HG02840 (cell line): ENCODE results near the gene MACROD1.
"Not testable (repeated sequence)": the region's sequence is repeated elsewhere in the genome, so short reads cannot be mapped to it uniquely, and the experiment has no call there.

ENCODE experiments used
- ATAC-seq: cut with Tn5 transposase; IDR thresholded peaks from one replicate; pipeline ENCODE4 v1.9.1; 2021; ENCODE audit warnings: mild to moderate bottlenecking, moderate library complexity, moderate number of reproducible peaks; ENCODE audit not compliant: unreplicated experiment, low FRiP score

Gene MACROD1

GRCh38 chr11:64186492-64187165 lies 20.7 kb upstream of the MACROD1 start:
- ATAC-seq: peak; percentile 6

GRCh38 chr11:64185693-64186491 lies 20.0 kb upstream of the MACROD1 start, which contains the start of gene STIP1:
Gene STIP1, plus strand, starts transcription at chr11:64186171. Its CDS starts 91 bp downstream, at chr11:64186262.
- ATAC-seq: peak; percentile 84

- ATAC-seq: peak; percentile 17
Observed at GRCh38 chr11:64185175-64185692, 19.3 kb upstream of the MACROD1 start.

- ATAC-seq: no peak
Observed at GRCh38 chr11:64183890-64184289, 18.0 kb upstream of the MACROD1 start.

DNA sequence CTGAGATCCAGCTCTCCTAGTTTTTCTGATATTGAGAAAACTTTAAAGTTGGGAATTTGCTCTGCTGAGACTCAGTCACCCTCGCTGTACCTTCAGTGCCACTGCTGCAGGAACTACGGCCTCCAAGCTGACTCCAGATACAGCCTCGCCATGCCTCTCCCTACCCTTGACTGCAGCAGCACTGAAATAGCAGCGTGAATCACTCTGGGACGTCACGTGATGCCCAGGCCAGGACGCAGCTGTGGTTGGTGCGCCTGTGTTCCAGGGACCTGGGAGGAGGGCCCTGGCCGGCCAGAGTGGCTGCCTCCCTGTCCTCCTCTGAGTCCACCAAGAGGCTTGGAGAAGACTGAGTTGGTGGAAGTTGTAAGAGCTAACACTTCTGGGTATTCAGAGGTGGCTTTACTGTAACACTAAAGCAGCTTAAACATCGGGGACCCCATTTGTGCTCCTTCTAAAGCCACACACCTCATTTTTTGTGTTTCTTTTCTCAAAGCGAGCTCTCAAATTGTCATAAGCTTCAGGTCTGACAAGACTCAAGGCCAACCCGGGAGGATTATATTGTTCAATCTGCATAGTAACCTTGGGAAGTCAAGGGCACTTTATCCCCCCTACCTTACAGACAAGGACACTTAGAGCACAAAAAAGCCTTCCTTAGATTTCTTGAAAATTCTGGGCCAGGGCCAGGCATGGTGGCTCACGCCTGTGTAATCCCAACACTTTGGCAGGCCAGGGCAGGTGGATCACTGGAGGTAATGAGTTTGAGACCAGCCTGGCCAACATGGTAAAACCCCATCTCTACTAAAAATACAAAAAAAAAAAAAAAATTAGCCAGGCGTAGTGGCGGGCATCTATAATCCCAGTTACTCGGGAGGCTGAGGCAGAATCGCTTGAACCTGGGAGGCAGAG lies 15.8 kb upstream of the MACROD1 start:
- ATAC-seq: no peak

DNA sequence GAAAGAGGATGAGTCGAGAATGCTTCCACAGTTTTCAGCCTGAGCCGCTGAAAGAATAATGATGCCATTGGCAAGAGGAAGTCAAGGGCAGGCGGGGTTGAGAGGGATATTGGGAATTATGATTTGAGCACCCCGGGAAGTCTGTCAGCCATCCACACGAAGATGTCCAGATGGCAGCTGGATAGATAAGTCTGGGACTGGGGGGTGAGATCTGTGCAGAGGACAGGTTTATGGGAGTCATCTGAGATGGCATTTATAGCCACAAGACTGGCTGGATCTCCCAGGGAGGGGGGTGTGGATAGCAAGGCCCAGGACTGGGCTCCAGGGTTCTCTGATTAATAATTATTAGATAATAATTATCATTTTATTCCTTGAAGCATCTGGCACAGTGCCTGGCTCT lies 15.0 kb upstream of the MACROD1 start:
- ATAC-seq: no peak

GRCh38 chr11:64178951-64179639 lies 13.2 kb upstream of the MACROD1 start:
- no peak for ATAC-seq

DNA sequence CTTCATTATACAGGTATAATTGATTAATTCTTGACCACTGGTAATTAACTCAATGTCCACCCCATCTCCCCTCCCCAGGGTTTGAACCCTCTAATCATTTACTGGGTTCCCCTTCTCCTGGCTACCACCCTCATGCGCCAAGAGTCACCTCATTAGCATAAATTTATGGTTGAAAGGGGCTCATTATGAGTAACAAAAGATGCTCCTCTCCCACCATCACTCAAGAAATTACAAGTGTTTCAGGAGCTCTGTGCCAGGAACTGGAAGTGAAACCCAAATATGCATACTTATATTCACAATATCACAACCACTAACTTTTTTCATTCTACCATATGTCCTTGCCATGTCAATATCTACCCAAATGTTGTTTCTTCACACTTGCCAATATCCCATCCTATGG lies 12.3 kb upstream of the MACROD1 start:
- no peak for ATAC-seq

- ATAC-seq: no peak
Observed at GRCh38 chr11:64176751-64177150, 10.8 kb upstream of the MACROD1 start.

DNA sequence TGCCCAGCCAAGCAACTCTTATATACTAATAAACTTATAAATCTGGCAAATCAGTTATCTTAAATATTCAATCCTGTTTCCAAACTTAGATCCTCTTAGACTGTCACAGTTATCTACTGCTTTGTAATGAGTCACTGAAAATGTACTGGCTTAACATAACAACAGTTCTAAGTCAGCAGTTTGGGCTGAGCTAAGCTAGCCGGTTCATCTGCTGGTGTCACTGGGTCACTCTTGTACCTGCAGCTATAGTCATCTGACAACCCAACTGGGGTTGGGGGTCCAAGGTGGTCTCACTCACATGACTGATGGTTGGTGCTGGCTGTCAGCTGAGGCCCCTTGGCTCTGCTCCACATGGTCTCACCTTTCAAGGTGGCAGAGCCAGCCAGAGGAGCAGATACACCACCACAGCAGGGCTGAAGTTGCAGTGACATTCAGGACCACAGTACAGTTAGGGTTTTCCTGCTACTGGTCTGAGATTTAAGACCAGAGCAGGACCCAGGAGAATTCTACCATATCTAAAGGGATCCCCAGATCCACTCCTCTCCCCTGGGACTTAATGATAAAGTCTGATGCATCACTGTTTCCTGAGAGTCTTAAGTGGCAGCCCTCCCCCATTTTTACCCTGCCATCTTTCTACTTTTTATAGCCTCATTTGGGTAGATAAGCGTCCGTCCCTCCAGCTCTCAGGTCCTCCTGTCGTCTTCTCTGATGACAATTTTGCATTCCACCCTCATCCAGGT lies 7.9 kb upstream of the MACROD1 start:
- ATAC-seq: no peak

DNA sequence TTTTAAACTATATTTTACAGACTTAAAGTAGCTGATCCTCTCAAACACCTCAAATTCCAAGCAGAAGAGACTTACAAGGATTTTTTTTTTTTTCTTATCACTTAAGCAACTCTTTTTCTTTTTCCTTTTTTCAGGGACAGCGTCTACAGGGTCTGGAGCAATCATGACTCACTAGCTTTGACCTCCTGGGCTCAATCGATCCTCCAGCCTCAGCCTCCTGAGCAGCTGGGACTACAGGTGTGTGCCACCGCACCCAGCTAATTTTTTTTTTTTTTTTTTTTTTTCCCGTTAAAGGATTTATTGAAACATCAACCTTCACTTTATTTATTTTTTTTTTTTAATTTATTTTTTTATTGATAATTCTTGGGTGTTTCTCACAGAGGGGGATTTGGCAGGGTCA lies 4.5 kb upstream of the MACROD1 start:
- no peak for ATAC-seq

GRCh38 chr11:64165481-64165841 lies 452 bp downstream of the MACROD1 start:
- ATAC-seq: peak; percentile 18

DNA sequence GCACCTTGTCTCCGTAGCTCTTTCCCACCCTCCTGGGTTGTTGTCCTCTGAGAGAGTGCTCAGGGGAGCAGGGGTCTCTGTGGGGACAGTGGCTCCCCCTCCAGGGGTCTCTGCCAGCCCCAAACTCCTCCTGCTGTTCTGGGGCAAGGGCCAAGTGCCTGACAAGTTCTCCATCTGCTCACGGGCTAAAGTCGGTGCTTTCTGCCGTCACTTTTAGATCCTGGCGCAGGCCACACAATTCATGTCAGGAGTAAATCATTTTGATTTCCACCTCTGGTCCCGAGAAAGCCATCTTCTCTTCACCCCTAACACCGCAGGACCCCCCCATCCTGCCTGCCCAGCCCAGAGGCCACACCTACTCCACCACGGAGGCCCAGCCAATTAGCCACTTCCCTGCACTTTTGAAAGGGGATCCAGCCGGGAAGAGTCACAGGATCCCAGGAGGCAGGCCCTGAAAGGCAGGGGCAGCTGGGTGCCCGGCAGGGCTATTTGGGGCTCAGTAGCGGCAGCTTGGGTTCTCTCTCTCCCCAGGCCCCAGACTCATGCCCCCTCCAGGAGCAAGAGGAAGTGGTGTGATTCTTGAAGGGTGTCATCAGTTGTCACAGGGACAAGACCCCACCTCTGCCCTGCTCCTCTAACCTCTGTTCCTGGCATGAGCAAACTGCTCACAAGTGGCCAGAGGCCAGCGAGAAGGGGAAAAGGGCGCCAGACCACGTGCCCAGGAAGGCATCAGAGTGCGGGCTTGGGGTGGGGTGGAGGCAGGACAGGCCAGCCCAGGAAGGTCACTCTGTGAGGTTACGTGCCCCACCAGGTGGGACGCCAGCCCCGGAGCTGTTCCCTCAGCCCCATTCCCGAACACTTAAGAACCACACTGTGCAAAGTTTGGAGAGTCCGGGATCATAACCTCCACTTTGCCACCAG lies 1.3 kb downstream of the MACROD1 start:
- ATAC-seq: no peak

GRCh38 chr11:64163951-64164350 lies 2.0 kb downstream of the MACROD1 start:
- no peak for ATAC-seq

DNA sequence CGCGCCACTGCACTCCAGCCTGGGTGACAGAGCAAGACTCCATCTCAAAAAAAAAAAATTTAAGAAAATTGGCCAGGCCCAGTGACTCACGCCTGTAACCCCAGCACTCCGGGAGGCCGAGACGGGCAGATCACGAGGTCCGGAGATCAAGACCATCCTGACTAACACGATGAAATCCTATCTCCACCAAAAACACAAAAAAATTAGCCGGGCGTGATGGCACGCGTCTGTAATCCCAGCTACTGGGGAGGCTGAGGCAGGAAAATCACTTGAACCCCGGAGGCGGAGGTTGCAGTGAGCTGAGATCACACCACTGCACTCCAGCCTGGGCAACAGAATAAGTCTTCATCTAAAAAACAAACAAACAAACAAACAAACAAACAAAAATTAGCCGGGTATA lies 3.1 kb downstream of the MACROD1 start:
- not testable (repeated sequence) for ATAC-seq

- ATAC-seq: no peak
Observed at GRCh38 chr11:64161037-64161436, 4.9 kb downstream of the MACROD1 start.

- ATAC-seq: no peak
Observed at GRCh38 chr11:64157631-64158394, 8.1 kb downstream of the MACROD1 start.
